ENCODE data around the gene TMEM270.

The TMEM270 gene

DNA sequence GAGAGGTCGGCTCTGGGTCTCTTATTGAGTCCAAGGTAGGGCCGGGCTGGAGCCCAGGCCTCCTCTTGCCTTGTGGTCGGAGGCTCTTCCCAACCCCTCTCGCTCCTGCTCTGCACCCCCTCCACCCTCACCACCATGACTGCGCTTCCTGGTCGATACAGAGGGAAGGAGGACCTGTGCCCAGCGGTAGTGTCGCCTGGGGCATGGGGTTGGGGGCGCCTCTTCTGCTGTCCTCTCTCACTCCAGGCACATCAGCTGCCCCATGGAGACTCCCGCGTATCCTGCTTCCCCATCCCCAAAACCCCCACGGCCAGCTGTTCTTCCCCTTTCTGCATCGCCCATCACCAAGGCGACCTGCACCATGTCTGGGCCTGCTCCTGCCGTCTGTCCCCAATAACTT, 44.4 kb downstream of the TMEM270 start:
- no peaks in the 10 kb centered on the region for H3K79me2 ChIP-seq (ENCODE audit: insufficient read depth, low read length)
- H3K27ac ChIP-seq (ENCODE audit: low read depth, low read length): no peak overlapping the region
- no peak overlapping the region for H3K9ac ChIP-seq (ENCODE audit: low read length)

DNA sequence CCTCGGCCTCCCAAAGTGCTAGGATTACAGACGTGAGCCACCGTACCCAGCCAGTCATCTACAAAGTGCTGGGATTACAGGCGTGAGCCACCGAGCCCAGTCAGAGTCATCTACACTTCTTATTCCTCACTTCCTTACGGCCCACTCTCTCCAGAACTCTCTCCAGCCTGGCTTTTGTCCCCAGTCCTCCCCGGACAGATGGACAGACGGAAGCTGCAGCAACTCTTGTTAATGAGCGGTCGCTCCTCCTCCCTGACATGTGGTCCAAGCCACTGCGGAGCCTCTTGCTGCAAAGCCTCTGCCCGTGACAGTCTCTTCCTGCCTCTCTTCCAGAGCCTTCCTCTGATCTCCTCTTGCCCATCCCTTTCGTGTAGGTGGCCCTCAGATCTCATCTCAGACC, 45.9 kb downstream of the TMEM270 start:
- Histone ChIP-seq H3K36me3 (ENCODE audit: low read length) (no peaks in the 10 kb centered on the region), H3K9ac (ENCODE audit: low read length) (no peak overlapping the region), H3F3A (ENCODE audit: insufficient read depth) (no peaks in the 10 kb centered on the region), H3K79me2 (ENCODE audit: insufficient read depth, low read length) (no peaks in the 10 kb centered on the region), H2AFZ (ENCODE audit: low read depth, low read length, severe bottlenecking) (no peak overlapping the region), H3K9me2 (replicated peaks; ENCODE audit: insufficient read depth, low read length) (no peaks in the 10 kb centered on the region), H3K4me3 (ENCODE audit: insufficient read depth, low read length, poor library complexity, severe bottlenecking) (no peak overlapping the region), H4K20me1 (ENCODE audit: low read depth, low read length) (no peaks in the 10 kb centered on the region), H3K9me3 (ENCODE audit: insufficient read depth, low read length) (no peaks in the 10 kb centered on the region), H3K27me3 (ENCODE audit: low read length) (no peaks in the 10 kb centered on the region), H3K27ac (ENCODE audit: low read depth, low read length) (no peak overlapping the region), H3K4me2 (ENCODE audit: low read depth, low read length, poor library complexity, severe bottlenecking) (no peak overlapping the region)
- TF ChIP-seq, protein P1, sequence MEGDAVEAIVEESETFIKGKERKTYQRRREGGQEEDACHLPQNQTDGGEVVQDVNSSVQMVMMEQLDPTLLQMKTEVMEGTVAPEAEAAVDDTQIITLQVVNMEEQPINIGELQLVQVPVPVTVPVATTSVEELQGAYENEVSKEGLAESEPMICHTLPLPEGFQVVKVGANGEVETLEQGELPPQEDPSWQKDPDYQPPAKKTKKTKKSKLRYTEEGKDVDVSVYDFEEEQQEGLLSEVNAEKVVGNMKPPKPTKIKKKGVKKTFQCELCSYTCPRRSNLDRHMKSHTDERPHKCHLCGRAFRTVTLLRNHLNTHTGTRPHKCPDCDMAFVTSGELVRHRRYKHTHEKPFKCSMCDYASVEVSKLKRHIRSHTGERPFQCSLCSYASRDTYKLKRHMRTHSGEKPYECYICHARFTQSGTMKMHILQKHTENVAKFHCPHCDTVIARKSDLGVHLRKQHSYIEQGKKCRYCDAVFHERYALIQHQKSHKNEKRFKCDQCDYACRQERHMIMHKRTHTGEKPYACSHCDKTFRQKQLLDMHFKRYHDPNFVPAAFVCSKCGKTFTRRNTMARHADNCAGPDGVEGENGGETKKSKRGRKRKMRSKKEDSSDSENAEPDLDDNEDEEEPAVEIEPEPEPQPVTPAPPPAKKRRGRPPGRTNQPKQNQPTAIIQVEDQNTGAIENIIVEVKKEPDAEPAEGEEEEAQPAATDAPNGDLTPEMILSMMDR (IDR thresholded peaks at IDR 0.05; ENCODE audit: insufficient read depth, low read length, poor library complexity, severe bottlenecking): no peak
- no peak for TF ChIP-seq EZH2phosphoT487 (conservative IDR thresholded peaks at IDR 0.05; ENCODE audit: low read length)

More for the DNA sequence above, 44.4 kb downstream of the TMEM270 start:
- H3K4me3 ChIP-seq (ENCODE audit: insufficient read depth, low read length, poor library complexity, severe bottlenecking): no peak overlapping the region
- no peaks in the 10 kb centered on the region for H3K27me3 ChIP-seq (ENCODE audit: low read length)
- H3K4me2 ChIP-seq (ENCODE audit: low read depth, low read length, poor library complexity, severe bottlenecking): no peak overlapping the region
- H3K9me2 ChIP-seq (replicated peaks; ENCODE audit: insufficient read depth, low read length): no peaks in the 10 kb centered on the region
- no peaks in the 10 kb centered on the region for H3F3A ChIP-seq (ENCODE audit: insufficient read depth)
- H3K36me3 ChIP-seq (ENCODE audit: low read length): no peaks in the 10 kb centered on the region
- H4K20me1 ChIP-seq (ENCODE audit: low read depth, low read length): no peaks in the 10 kb centered on the region
- TF ChIP-seq EZH2phosphoT487 (conservative IDR thresholded peaks at IDR 0.05; ENCODE audit: low read length): no peak
- TF ChIP-seq, protein P1 (IDR thresholded peaks at IDR 0.05; ENCODE audit: insufficient read depth, low read length, poor library complexity, severe bottlenecking): no peak
- H2AFZ ChIP-seq (ENCODE audit: low read depth, low read length, severe bottlenecking): no peak overlapping the region
- H3K9me3 ChIP-seq (ENCODE audit: insufficient read depth, low read length): no peaks in the 10 kb centered on the region

DNA sequence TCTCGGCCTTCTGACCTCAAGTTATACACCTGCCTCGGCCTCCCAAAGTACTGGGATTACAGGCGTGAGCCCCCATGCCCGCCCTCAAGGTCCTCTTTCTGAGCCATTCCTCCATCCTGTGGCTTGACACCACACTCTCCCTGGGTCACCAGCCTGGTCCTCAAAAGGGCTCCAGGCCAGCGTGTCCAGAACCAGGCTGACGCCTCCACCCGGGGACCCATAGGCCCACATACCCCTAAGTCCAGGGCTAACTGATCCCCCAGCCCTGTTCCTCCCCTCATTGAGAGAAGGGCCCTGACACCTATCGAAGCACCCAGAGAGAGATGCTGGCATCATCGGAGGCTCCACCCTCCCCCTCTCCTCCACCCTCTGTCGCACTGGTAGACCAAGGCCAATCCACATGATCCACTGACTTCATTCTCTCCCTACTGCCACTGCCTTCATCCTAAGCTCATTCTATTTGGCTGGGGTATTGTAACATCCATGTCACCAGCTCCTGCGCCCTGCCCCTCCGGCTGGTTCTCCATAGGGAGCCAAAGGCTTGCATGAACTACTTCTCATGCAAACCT, 46.7 kb downstream of the TMEM270 start:
- no peaks in the 10 kb centered on the region for H3K36me3 ChIP-seq (ENCODE audit: low read length)
- H3K9me2 ChIP-seq (replicated peaks; ENCODE audit: insufficient read depth, low read length): no peaks in the 10 kb centered on the region
- no peaks in the 10 kb centered on the region for H3F3A ChIP-seq (ENCODE audit: insufficient read depth)
- H3K27ac ChIP-seq (ENCODE audit: low read depth, low read length): no peak overlapping the region
- no peak overlapping the region for H2AFZ ChIP-seq (ENCODE audit: low read depth, low read length, severe bottlenecking)
- no peaks in the 10 kb centered on the region for H3K79me2 ChIP-seq (ENCODE audit: insufficient read depth, low read length)
- TF ChIP-seq, protein P1 (IDR thresholded peaks at IDR 0.05; ENCODE audit: insufficient read depth, low read length, poor library complexity, severe bottlenecking): no peak
- no peak for TF ChIP-seq EZH2phosphoT487 (conservative IDR thresholded peaks at IDR 0.05; ENCODE audit: low read length)
- H3K27me3 ChIP-seq (ENCODE audit: low read length): no peaks in the 10 kb centered on the region
- no peaks in the 10 kb centered on the region for H4K20me1 ChIP-seq (ENCODE audit: low read depth, low read length)
- no peak overlapping the region for H3K9ac ChIP-seq (ENCODE audit: low read length)
- no peaks in the 10 kb centered on the region for H3K9me3 ChIP-seq (ENCODE audit: insufficient read depth, low read length)
- H3K4me3 ChIP-seq (ENCODE audit: insufficient read depth, low read length, poor library complexity, severe bottlenecking): no peak overlapping the region
- no peak overlapping the region for H3K4me2 ChIP-seq (ENCODE audit: low read depth, low read length, poor library complexity, severe bottlenecking)
